DOHH2 (cell line): Measurements from ENCODE around the gene ZNF629.

Experiments
- H3F3A ChIP-seq: fragments of 200-600 bp; sonication (generic), shearing (Covaris generic); 2 replicates; pipeline ENCODE4 v1.6.0; 2016; ENCODE audit warnings: antibody characterized with exemption, mild to moderate bottlenecking; ENCODE audit not compliant: control insufficient read depth, insufficient read depth
- H3K27ac ChIP-seq: fragments of 200-600 bp; sonication (generic); 2 replicates; pipeline ENCODE4 v1.5.1; 2014; ENCODE audit warnings: low read depth, mild to moderate bottlenecking, low read length, moderate library complexity
- H3K27me3 ChIP-seq: fragments of 200-600 bp; sonication (generic); 2 replicates; pipeline ENCODE4 v1.6.1; 2014; ENCODE audit warnings: mild to moderate bottlenecking, low read length, mixed read lengths; ENCODE audit not compliant: control insufficient read depth
- H3K36me3 ChIP-seq: fragments of 200-600 bp; sonication (generic); 2 replicates; pipeline ENCODE4 v1.6.1; 2014; ENCODE audit warnings: mild to moderate bottlenecking, low read length, moderate library complexity, mixed read lengths; ENCODE audit not compliant: control insufficient read depth
- H3K4me1 ChIP-seq: fragments of 200-600 bp; sonication (generic); 2 replicates; pipeline ENCODE4 v1.6.1; 2014; ENCODE audit warnings: mild to moderate bottlenecking, low read length, mixed read lengths; ENCODE audit not compliant: control insufficient read depth
- H3K4me2 ChIP-seq: fragments of 200-600 bp; sonication (generic); 2 replicates; pipeline ENCODE4 v1.6.0; 2014; ENCODE audit warnings: mild to moderate bottlenecking, low read length, moderate library complexity
- H3K4me3 ChIP-seq: fragments of 200-600 bp; sonication (generic); 2 replicates; pipeline ENCODE4 v1.5.1; 2014; ENCODE audit warnings: mild to moderate bottlenecking, low read length, mixed read lengths
- H3K79me2 ChIP-seq: fragments of 200-600 bp; sonication (generic); 2 replicates; pipeline ENCODE4 v1.6.1; 2014; ENCODE audit warnings: mild to moderate bottlenecking, low read length, mixed read lengths; ENCODE audit not compliant: control insufficient read depth
- H3K9me2 ChIP-seq: fragments of 200-600 bp; sonication (generic); replicated peaks from 2 replicates; pipeline ENCODE4 v1.6.1; 2014; ENCODE audit warnings: mild to moderate bottlenecking, low read length, mixed read lengths; ENCODE audit not compliant: control insufficient read depth
- H3K9me3 ChIP-seq: fragments of 200-600 bp; sonication (generic); 2 replicates; pipeline ENCODE4 v1.6.1; 2014; ENCODE audit warnings: antibody characterized with exemption, low read length, mixed read lengths; ENCODE audit not compliant: control insufficient read depth, insufficient read depth
- H4K20me1 ChIP-seq: fragments of 200-600 bp; sonication (generic); 2 replicates; pipeline ENCODE4 v1.6.0; 2014; ENCODE audit warnings: low read depth, mild to moderate bottlenecking, antibody characterized with exemption, low read length, moderate library complexity; ENCODE audit not compliant: control insufficient read depth, insufficient read depth
- CTCF ChIP-seq: fragments of 200-600 bp; sonication (generic); IDR thresholded peaks from one replicate; pipeline ENCODE4 v1.5.1; 2014; ENCODE audit warnings: antibody characterized with exemption, mild to moderate bottlenecking, low read depth, low read length; ENCODE audit not compliant: poor library complexity, severe bottlenecking
- EZH2phosphoT487 ChIP-seq: fragments of 200-600 bp; sonication (generic); IDR thresholded peaks from 2 replicates; pipeline ENCODE4 v1.6.1; 2017; ENCODE audit warnings: borderline replicate concordance, mild to moderate bottlenecking, antibody characterized with exemption, low read length, moderate library complexity, mixed read lengths

Gene ZNF629

GRCh38 chr16:30808146-30808545 lies 21.1 kb upstream of the ZNF629 start:
- Histone ChIP-seq H3F3A (no peaks in the 10 kb centered on the region), H3K27me3 (no peaks in the 10 kb centered on the region), H3K27ac (no peak overlapping the region), H3K79me2 (no peaks in the 10 kb centered on the region), H3K4me1 (peaks cover 18% of the 10 kb centered on the region), H3K4me3 (no peak overlapping the region), H3K36me3 (no peaks in the 10 kb centered on the region), H3K9me2 (no peaks in the 10 kb centered on the region), H3K4me2 (no peak overlapping the region), H3K9me3 (no peaks in the 10 kb centered on the region), H4K20me1 (no peaks in the 10 kb centered on the region)
- no peak for TF ChIP-seq EZH2phosphoT487
- no peak for TF ChIP-seq CTCF

- Histone ChIP-seq H4K20me1 (no peaks in the 10 kb centered on the region), H3F3A (no peaks in the 10 kb centered on the region), H3K4me1 (peaks cover 20% of the 10 kb centered on the region), H3K27ac (0 out of 2 replicates have a peak overlapping the region, but pooled peaks have one; percentile 13), H3K27me3 (no peaks in the 10 kb centered on the region), H3K9me3 (no peaks in the 10 kb centered on the region), H3K79me2 (no peaks in the 10 kb centered on the region), H3K4me2 (peak overlapping the region; percentile 87), H3K4me3 (peak overlapping the region; percentile 86), H3K9me2 (no peaks in the 10 kb centered on the region), H3K36me3 (no peaks in the 10 kb centered on the region)
- no peak for TF ChIP-seq EZH2phosphoT487
- no peak for TF ChIP-seq CTCF
Observed at GRCh38 chr16:30805370-30806169, 18.6 kb upstream of the ZNF629 start.

- Histone ChIP-seq H4K20me1 (no peaks in the 10 kb centered on the region), H3K4me3 (peak overlapping the region; percentile 86), H3K4me2 (peak overlapping the region; percentile 87), H3K9me2 (no peaks in the 10 kb centered on the region), H3K79me2 (no peaks in the 10 kb centered on the region), H3K27me3 (no peaks in the 10 kb centered on the region), H3F3A (no peaks in the 10 kb centered on the region), H3K4me1 (peaks cover 20% of the 10 kb centered on the region), H3K36me3 (no peaks in the 10 kb centered on the region), H3K27ac (no peak overlapping the region), H3K9me3 (no peaks in the 10 kb centered on the region)
- TF ChIP-seq EZH2phosphoT487 = no peak
- TF ChIP-seq CTCF = no peak
Observed at GRCh38 chr16:30805056-30805369, 18.0 kb upstream of the ZNF629 start.
